AG10803 (cell line): ENCODE results near the gene OR7G3.

Experiments
- DNase-seq: peaks from one replicate; pipeline ENCODE4 v3.0.0; 2010; ENCODE audit warnings: low read depth
- H3K4me3 ChIP-seq: 2 replicates; pipeline ENCODE4 v1.5.1; 2011; ENCODE audit warnings: mild to moderate bottlenecking, low read length, control low read depth
- CTCF ChIP-seq: conservative IDR thresholded peaks from 2 replicates; pipeline ENCODE4 v1.5.1; 2011; ENCODE audit warnings: mild to moderate bottlenecking, low read length, control low read depth, inconsistent platforms

OR7G3 gene

GRCh38 chr19:9144920-9145319 is 18.2 kb upstream of the OR7G3 start:
- peak; percentile 1 for DNase-seq
- no peak overlapping the region for H3K4me3 ChIP-seq
- TF ChIP-seq CTCF, result no peak

- TF ChIP-seq CTCF, result no peak
- H3K4me3 ChIP-seq, result peak within 1 kb of the TSS; percentile 94
Measured at GRCh38 chr19:9140159-9140874, 13.6 kb upstream of the OR7G3 start, which contains the start of gene ZNF317. TSS of gene ZNF317 (plus strand) at chr19:9140397. CDS start at chr19:9156017, 15,620 bp downstream.

GRCh38 chr19:9139609-9140158 is 12.9 kb upstream of the OR7G3 start:
- H3K4me3 ChIP-seq, result peak overlapping the region; percentile 94
- no peak for TF ChIP-seq CTCF
- no peak for DNase-seq

More at GRCh38 chr19:9140159-9140874, 13.6 kb upstream of the OR7G3 start, which contains the start of gene ZNF317:
- peak; percentile 91 for DNase-seq

GRCh38 chr19:9132422-9132821 is 5.7 kb upstream of the OR7G3 start:
- no peak for TF ChIP-seq CTCF
- no peak for DNase-seq
- H3K4me3 ChIP-seq, result no peak overlapping the region

- no peak for DNase-seq
- H3K4me3 ChIP-seq, result no peak overlapping the region
- TF ChIP-seq CTCF, result no peak
Measured at GRCh38 chr19:9130965-9131364, 4.2 kb upstream of the OR7G3 start.

- no peak overlapping the region for H3K4me3 ChIP-seq
- TF ChIP-seq CTCF, result no peak
- no peak for DNase-seq
Measured at GRCh38 chr19:9128171-9128570, 1.4 kb upstream of the OR7G3 start.

GRCh38 chr19:9116547-9116946 is 10.2 kb downstream of the OR7G3 start:
- no peak overlapping the region for H3K4me3 ChIP-seq
- TF ChIP-seq CTCF, result no peak
- DNase-seq, result no peak
